PC-3 (cell line): ENCODE data around the gene MEF2C. TPM values are rescaled to one million over a fixed set of nuclear protein-coding genes. Genes with fewer than 3 reads are reported as not detected.

Experiments used
- ATAC-seq: fragments of 200-7000 bp; cut with Tn5 transposase; 2 replicates; pipeline ENCODE4 v1.9.1; 2020; ENCODE audit warnings: mild to moderate bottlenecking, moderate library complexity
- BruUV-seq: library from RNA; stranded (reverse); fragments of 400-500 nt; replicated peaks from 2 replicates; lab custom pipeline; 2021; lab: Mats Ljungman, UMichigan
- CTCF ChIA-PET: fragments of 300-600 bp; sonication (Branson Sonifier 250); formaldehyde crosslinking; loops from one replicate; lab custom pipeline; 2022; ENCODE audit warnings: antibody characterized with exemption; lab: Charles Lee
- POLR2A ChIA-PET: fragments of 300-600 bp; sonication (Branson Sonifier 250); formaldehyde crosslinking; loops from one replicate; lab custom pipeline; 2022; ENCODE audit warnings: antibody characterized with exemption; ENCODE audit not compliant: unreplicated experiment; lab: Charles Lee
- DNase-seq: peaks from one replicate; pipeline ENCODE4 v3.0.0-alpha.2; 2015
- H2AFZ ChIP-seq: fragments of 300-600 bp; sonication (generic); 2 replicates; pipeline ENCODE4 v1.6.0; 2016; ENCODE audit warnings: antibody characterized with exemption, low read length
- H3F3A ChIP-seq: fragments of 300-600 bp; sonication (generic); one replicate; pipeline ENCODE4 v1.6.0; 2017; ENCODE audit warnings: antibody characterized with exemption, low read length, control low read depth, mild to moderate bottlenecking; ENCODE audit not compliant: unreplicated experiment
- H3K27ac ChIP-seq: fragments of 300-600 bp; sonication (generic); 2 replicates; pipeline ENCODE4 v1.5.1; 2016; ENCODE audit warnings: mild to moderate bottlenecking, low read length
- H3K27me3 ChIP-seq: fragments of 300-600 bp; sonication (generic); 2 replicates; pipeline ENCODE4 v1.6.1; 2016; ENCODE audit warnings: low read length, mixed read lengths
- H3K36me3 ChIP-seq: fragments of 300-600 bp; sonication (generic); 2 replicates; pipeline ENCODE4 v1.6.1; 2016; ENCODE audit warnings: low read depth, mixed run types, low read length, mixed read lengths
- H3K4me1 ChIP-seq: fragments of 300-600 bp; sonication (generic); 2 replicates; pipeline ENCODE4 v1.5.1; 2016; ENCODE audit warnings: low read length; ENCODE audit not compliant: insufficient read depth
- H3K4me2 ChIP-seq: fragments of 300-600 bp; sonication (generic); 2 replicates; pipeline ENCODE4 v1.6.0; 2016; ENCODE audit warnings: low read length
- H3K4me3 ChIP-seq: fragments of 300-600 bp; sonication (generic); 2 replicates; pipeline ENCODE4 v1.5.1; 2016; ENCODE audit warnings: mild to moderate bottlenecking, low read length, mixed read lengths
- H3K79me2 ChIP-seq: fragments of 300-600 bp; sonication (generic); 2 replicates; pipeline ENCODE4 v1.6.1; 2017; ENCODE audit warnings: low read length, mixed read lengths
- H3K9ac ChIP-seq: fragments of 300-600 bp; sonication (generic); 2 replicates; pipeline ENCODE4 v1.6.0; 2016; ENCODE audit warnings: mild to moderate bottlenecking, low read length
- H3K9me2 ChIP-seq: fragments of 300-600 bp; sonication (generic); replicated peaks from 2 replicates; pipeline ENCODE4 v1.6.1; 2016; ENCODE audit warnings: mixed run types, low read length, mixed read lengths
- H3K9me3 ChIP-seq: fragments of 300-600 bp; sonication (generic); 2 replicates; pipeline ENCODE4 v1.6.1; 2016; ENCODE audit warnings: low read length, mixed read lengths
- H4K20me1 ChIP-seq: fragments of 300-600 bp; sonication (generic); 2 replicates; pipeline ENCODE4 v1.6.1; 2016; ENCODE audit warnings: low read length, mixed read lengths
- EZH2 ChIP-seq: fragments of 300-600 bp; sonication (generic); IDR thresholded peaks from one replicate; pipeline ENCODE4 v1.6.1; 2017; ENCODE audit warnings: antibody characterized with exemption, mild to moderate bottlenecking, low read length; ENCODE audit not compliant: unreplicated experiment
- EZH2phosphoT487 ChIP-seq: fragments of 300-600 bp; sonication (generic); IDR thresholded peaks from 2 replicates; pipeline ENCODE4 v1.6.1; 2018; ENCODE audit warnings: mild to moderate bottlenecking, antibody characterized with exemption, low read length, borderline replicate concordance
- intact Hi-C: fragments of 100-400 bp; cut with micrococcal nuclease; formaldehyde crosslinking; loops from 2 replicates; pipeline ENCODE4 v1.9.0; 2023
- total RNA-seq: library from RNA; depleted of rRNA; stranded (reverse); fragments of >200 nt; gene quantifications from 2 replicates; pipeline ENCODE4 v1.2.3, GENCODE V29; 2014
- TF ChIP-seq, protein P1 (sequence below): fragments of 300-600 bp; sonication (generic); conservative IDR thresholded peaks from 2 replicates; pipeline ENCODE4 v1.5.1; 2017; ENCODE audit warnings: antibody characterized with exemption, low read depth, mild to moderate bottlenecking, low read length

The MEF2C gene
- total RNA-seq, 1 experiment from 2014 or later = 8.0 TPM

GRCh38 chr5:88670461-88670860 lies 212.5 kb downstream of the MEF2C start:
- ATAC-seq = no peak
- Histone ChIP-seq H3K9me3 (no peaks in the 10 kb centered on the region), H3K4me2 (no peak overlapping the region), H3K4me3 (no peak overlapping the region), H3K36me3 (no peaks in the 10 kb centered on the region), H2AFZ (no peak overlapping the region), H3K9me2 (no peaks in the 10 kb centered on the region), H4K20me1 (no peaks in the 10 kb centered on the region), H3K27ac (no peak overlapping the region), H3F3A (no peaks in the 10 kb centered on the region), H3K4me1 (no peaks in the 10 kb centered on the region), H3K9ac (no peak overlapping the region), H3K27me3 (no peaks in the 10 kb centered on the region), H3K79me2 (no peaks in the 10 kb centered on the region)
- BruUV-seq = no TSS peak
- ChIA-PET CTCF (no interaction called here), POLR2A (no interaction called here)
- intact Hi-C loops = no loop called here
- DNase-seq = no peak
- TF ChIP-seq EZH2 (no peak), EZH2phosphoT487 (no peak)
- TF ChIP-seq, protein P1, sequence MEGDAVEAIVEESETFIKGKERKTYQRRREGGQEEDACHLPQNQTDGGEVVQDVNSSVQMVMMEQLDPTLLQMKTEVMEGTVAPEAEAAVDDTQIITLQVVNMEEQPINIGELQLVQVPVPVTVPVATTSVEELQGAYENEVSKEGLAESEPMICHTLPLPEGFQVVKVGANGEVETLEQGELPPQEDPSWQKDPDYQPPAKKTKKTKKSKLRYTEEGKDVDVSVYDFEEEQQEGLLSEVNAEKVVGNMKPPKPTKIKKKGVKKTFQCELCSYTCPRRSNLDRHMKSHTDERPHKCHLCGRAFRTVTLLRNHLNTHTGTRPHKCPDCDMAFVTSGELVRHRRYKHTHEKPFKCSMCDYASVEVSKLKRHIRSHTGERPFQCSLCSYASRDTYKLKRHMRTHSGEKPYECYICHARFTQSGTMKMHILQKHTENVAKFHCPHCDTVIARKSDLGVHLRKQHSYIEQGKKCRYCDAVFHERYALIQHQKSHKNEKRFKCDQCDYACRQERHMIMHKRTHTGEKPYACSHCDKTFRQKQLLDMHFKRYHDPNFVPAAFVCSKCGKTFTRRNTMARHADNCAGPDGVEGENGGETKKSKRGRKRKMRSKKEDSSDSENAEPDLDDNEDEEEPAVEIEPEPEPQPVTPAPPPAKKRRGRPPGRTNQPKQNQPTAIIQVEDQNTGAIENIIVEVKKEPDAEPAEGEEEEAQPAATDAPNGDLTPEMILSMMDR = no peak

DNA sequence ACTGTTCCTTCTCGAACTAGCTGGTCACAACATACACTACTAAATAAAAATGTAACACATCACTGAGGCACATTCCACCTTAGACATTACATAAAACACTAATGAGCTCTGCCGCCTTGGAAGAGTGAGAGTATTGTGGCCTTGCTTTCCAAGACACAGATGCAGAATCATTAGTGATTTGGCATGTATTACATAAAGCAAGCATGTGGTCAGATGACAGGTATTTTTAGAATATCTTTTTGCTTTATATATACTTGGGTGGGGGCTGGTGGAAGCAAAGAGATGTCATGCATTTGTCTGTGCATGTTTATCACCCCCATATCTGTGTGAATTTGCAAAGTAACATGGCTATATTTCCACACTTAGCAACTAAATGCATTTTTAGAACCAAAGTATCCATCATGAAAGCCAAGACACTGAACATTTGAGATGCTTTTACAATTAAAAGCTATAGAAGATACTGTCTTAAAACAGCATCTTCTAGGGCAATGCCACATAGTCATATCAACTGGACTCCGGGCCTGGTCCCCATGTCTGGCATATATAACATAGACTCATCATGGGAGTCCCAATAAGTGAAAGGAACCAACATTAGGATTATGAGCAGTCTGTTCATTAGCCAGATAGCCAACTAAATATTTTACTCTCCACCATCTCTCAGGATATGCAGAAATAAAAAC lies 213.5 kb downstream of the MEF2C start:
- no peaks in the 10 kb centered on the region for H3K4me1 ChIP-seq
- POLR2A ChIA-PET = no interaction called here
- H3K79me2 ChIP-seq = no peaks in the 10 kb centered on the region
- H3K9ac ChIP-seq = no peak overlapping the region
- H4K20me1 ChIP-seq = no peaks in the 10 kb centered on the region
- TF ChIP-seq EZH2phosphoT487 = no peak
- no peak for TF ChIP-seq EZH2
- TF ChIP-seq, protein P1 = no peak
- H3K9me3 ChIP-seq = no peaks in the 10 kb centered on the region
- DNase-seq (no peak), ATAC-seq (no peak)
- CTCF ChIA-PET = no interaction called here
- no peaks in the 10 kb centered on the region for H3F3A ChIP-seq
- no peaks in the 10 kb centered on the region for H3K9me2 ChIP-seq
- no peaks in the 10 kb centered on the region for H3K27me3 ChIP-seq
- intact Hi-C loops = loop anchor here (5.0 kb wide), 1 partner anchor 382 kb away; no protein-coding TSS in a partner anchor
- no peak overlapping the region for H2AFZ ChIP-seq
- H3K36me3 ChIP-seq = no peaks in the 10 kb centered on the region
- no TSS peak for BruUV-seq
- no peak overlapping the region for H3K27ac ChIP-seq
- H3K4me3 ChIP-seq = no peak overlapping the region
- H3K4me2 ChIP-seq = no peak overlapping the region
